HAP-1 (cell line): ENCODE data around the gene ILF2.
A peak's percentile ranks its signal among the peaks of the same experiment; 100 is the strongest.
"Not testable (repeated sequence)": the region's sequence is repeated elsewhere in the genome, so short reads cannot be mapped to it uniquely, and the experiment has no call there.

Experiments
- DNase-seq, 2 experiments: peaks; one replicate each; pipeline ENCODE4 v3.0.0-alpha.2; 2016 to 2020; ENCODE audit warnings: low spot score in 2 of 2
- H3K27me3 ChIP-seq: fragments of 250-450 bp; sonication (Bioruptor Pico); 2 replicates; pipeline ENCODE4 v1.5.1; 2020; ENCODE audit warnings: low read depth, mild to moderate bottlenecking, moderate library complexity
- H3K36me3 ChIP-seq: fragments of 250-450 bp; sonication (Bioruptor Pico); replicated peaks from 2 replicates; pipeline ENCODE4 v1.5.1; 2020; ENCODE audit warnings: mild to moderate bottlenecking
- H3K4me1 ChIP-seq: fragments of 250-450 bp; sonication (Bioruptor Pico); 2 replicates; pipeline ENCODE4 v1.5.1; 2020; ENCODE audit warnings: mild to moderate bottlenecking
- H3K4me3 ChIP-seq: fragments of 250-450 bp; sonication (Bioruptor Pico); 2 replicates; pipeline ENCODE4 v1.5.1; 2020; ENCODE audit warnings: mild to moderate bottlenecking, moderate library complexity
- H3K9me3 ChIP-seq: fragments of 250-450 bp; sonication (Bioruptor Pico); 2 replicates; pipeline ENCODE4 v1.5.1; 2020; ENCODE audit warnings: mild to moderate bottlenecking, moderate library complexity
- in situ Hi-C: fragments of 300-500 bp; cut with MboI; formaldehyde crosslinking; loops from 3 replicates; pipeline ENCODE4 v1.14.3; 2020; ENCODE audit warnings: low sequenced_read_pairs, inconsistent platforms, mixed read lengths

Gene ILF2

DNA sequence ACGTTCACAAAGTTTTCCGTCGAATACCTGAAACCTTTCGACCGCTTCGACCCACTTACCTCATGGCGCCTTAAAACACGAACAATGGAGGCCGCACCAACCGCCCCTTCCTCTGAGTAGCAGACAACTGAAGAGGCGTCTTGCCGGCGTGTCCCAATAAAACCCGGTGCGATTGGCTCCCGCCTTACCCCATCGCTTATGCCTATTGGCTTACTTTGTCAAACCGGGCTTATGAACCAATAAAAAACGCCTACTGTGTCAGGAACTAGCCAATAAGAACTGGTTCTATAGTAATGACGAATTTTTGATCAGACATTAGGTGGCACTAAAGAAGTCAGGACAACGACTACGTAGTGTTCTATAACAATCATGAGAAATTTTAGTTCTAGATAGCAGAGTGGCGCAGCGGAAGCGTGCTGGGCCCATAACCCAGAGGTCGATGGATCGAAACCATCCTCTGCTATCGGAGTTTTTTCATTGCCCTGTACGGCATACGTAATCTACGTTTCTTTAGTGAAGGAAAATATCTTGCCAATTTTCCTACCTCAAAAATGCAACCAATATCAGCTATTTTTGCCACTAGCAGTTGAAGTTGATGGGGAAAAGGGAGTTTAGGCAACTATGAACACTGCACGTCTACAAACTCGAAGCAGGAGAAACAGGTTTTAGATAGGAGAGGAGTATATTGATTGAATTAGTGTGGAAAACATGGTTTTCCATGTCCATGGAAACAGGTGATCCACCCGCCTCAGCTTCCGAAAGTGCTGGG, at the start of gene ILF2:
TSS of gene ILF2 (minus strand) at position 135 of the 769 bp plus-strand sequence. CDS start at position 64, 71 bp downstream.
- Histone ChIP-seq H3K9me3 (no peaks in the 10 kb centered on the region), H3K4me3 (peak within 1 kb of the TSS; percentile 72), H3K4me1 (no peaks in the 10 kb centered on the region), H3K36me3 (peaks cover 38% of the 10 kb centered on the region), H3K27me3 (no peaks in the 10 kb centered on the region)
- in situ Hi-C loops, result loop anchor here (10.0 to 25.0 kb wide), 2 partner anchors 74 to 591 kb away; partner anchors contain the start of gene HAX1
- DNase-seq, result peak; percentile 98 to 100

DNA sequence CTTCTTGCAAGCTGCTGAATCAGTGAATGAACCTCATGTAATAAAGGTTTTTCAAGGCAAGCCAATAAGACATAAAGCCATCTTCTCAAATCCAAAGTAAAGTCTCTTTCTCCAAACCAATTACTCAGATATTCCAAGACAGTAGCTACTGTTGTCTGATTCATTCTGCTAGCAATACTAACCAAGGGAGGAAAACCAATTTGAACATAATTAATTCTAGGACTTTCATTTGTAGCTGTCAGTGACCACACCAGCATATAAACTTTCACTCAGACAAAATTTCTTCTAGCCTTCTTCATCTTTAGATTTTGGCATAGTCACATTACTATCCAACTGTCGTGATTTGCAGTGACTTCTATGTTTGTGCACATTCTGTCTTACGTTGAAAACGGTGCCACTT, 46.5 kb upstream of the ILF2 start:
- no peaks in the 10 kb centered on the region; the same call in 1 of the 2 replicates for H3K4me1 ChIP-seq
- no peak for DNase-seq
- no peaks in the 10 kb centered on the region for H3K27me3 ChIP-seq
- in situ Hi-C loops, result no loop called here
- no peaks in the 10 kb centered on the region for H3K9me3 ChIP-seq
- H3K4me3 ChIP-seq, result no peak overlapping the region
- H3K36me3 ChIP-seq, result no peaks in the 10 kb centered on the region

DNA sequence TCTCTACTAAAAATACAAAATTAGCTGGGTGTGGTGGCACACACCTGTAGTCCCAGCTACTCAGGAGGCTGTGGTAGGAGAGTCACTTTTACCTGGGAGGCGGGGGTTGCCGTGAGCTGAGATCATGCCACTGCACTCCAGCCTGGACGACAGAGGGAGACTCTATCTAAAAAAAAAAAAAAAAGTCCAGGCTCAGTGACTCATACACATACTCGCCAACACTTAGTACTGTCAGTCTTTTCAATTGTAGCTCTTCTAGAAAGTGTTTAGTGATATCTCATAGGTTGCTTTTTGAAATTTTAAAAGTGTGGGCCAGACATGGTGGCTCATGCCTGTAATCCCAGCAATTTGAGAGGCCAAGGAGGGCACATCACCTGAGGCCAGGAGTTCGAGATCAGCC, 45.4 kb upstream of the ILF2 start:
- H3K9me3 ChIP-seq, H3K4me3 ChIP-seq, H3K27me3 ChIP-seq, in situ Hi-C loops, H3K36me3 ChIP-seq, DNase-seq, H3K4me1 ChIP-seq: not testable (repeated sequence)

DNA sequence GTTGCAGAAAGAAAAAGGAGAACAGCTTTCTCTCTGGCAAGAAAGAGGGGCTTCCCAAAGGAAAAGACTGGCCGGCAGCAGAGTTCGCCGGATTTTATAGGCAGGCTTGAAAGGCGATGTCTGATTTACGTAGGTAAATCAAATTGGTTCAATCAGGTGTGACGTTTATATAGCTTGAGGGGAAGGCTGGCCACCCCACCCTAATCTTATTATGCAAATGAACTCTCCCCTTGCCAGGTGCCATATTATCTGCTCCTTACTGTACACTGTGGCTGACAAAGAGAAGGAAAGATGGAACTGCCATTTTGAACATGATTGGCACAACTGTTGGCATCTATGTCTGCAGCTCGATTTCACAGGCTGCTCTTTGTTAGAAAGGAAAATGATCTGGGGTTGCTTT, 40.2 kb upstream of the ILF2 start:
- in situ Hi-C loops, result no loop called here
- DNase-seq, result peak; percentile 54 to 57
- Histone ChIP-seq H3K4me1 (peaks cover 14% of the 10 kb centered on the region), H3K27me3 (no peaks in the 10 kb centered on the region), H3K36me3 (no peaks in the 10 kb centered on the region), H3K4me3 (no peak overlapping the region), H3K9me3 (no peaks in the 10 kb centered on the region)

DNA sequence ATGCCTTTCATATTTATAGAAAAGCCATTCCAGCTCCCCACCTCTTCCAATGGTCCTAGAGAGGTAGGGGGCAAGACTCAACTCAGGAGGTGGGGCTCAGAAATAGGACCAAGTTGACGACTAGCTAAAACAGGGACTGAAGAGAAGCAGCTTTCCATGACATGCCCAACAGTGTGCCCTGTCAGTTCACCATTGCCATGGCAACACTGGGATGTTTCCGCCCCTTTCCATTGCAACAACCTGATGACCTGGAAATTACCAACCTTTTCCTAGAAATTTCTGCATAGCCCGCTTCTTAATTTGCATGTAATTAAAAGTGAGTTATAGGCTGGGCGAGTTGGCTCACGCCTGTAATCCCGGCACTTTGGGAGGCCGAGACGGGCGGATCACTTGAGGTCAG, 34.7 kb upstream of the ILF2 start:
- no peaks in the 10 kb centered on the region for H3K9me3 ChIP-seq
- H3K27me3 ChIP-seq, result no peaks in the 10 kb centered on the region
- peak in 1 of 2 experiments; percentile 26 for DNase-seq
- in situ Hi-C loops, result no loop called here
- peaks cover 3% of the 10 kb centered on the region; the same call in 1 of the 2 replicates for H3K4me1 ChIP-seq
- no peak overlapping the region for H3K4me3 ChIP-seq
- no peaks in the 10 kb centered on the region for H3K36me3 ChIP-seq

DNA sequence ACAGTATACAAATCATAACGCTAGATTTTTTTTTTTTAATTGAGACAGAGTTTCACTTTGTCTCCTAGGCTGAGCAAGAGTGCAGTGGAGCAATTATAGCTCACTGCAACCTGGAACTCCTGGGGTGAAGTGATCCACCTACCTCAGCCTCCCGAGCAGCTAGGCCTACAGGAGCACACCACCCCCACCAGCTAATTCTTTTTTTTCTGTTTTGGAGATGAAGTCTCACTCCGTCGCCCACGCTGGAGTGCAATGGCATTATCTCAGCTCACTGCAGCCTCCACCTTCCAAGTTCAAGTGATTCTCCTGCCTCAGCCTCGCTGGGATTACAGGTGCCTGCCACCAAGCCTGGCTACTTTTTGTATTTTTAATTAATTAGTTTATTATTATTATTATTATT, 29.0 kb upstream of the ILF2 start:
- Histone ChIP-seq H3K36me3 (no peaks in the 10 kb centered on the region), H3K27me3 (no peaks in the 10 kb centered on the region), H3K9me3 (no peaks in the 10 kb centered on the region), H3K4me1 (peaks cover 19% of the 10 kb centered on the region), H3K4me3 (no peak overlapping the region)
- no peak for DNase-seq
- in situ Hi-C loops, result no loop called here

DNA sequence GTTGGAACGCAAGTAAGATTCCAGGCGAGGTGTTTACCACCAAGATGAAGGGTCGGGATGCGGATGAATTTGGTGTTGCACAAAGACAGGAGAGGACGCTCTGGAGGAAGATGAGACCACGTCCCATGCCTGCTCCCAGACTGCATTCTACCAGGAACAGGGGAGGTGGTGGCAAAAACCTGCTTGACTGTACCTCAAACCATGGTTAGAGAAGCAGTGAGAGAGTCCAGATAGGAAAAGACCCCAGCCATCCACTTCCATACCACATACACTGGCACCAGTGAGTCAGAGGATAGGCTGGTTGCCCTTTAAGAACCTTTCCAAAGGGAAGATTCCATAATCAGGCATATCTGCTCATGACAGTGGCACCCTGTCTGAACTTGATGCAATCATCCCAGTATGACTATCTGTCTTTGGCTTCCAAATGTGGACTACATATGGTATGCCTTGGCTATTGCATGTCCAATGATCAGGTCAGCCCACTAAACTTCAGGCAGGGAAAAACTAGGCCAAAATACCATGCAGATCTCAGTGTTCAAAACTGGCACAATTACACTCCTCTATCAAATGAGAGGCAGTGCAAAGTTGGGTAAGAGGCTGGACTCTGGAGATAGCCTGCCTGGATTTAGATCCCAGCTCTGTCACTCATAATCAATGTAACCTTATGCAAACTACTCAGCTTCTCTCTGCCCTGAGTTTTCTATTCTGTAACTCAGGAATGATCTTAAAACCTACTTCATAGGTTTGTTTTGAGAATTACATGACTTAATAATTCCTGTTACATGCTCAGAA, 28.3 kb upstream of the ILF2 start:
- Histone ChIP-seq H3K4me1 (peaks cover 19% of the 10 kb centered on the region), H3K36me3 (no peaks in the 10 kb centered on the region), H3K9me3 (no peaks in the 10 kb centered on the region), H3K4me3 (no peak overlapping the region), H3K27me3 (no peaks in the 10 kb centered on the region)
- no peak for DNase-seq
- in situ Hi-C loops, result no loop called here

DNA sequence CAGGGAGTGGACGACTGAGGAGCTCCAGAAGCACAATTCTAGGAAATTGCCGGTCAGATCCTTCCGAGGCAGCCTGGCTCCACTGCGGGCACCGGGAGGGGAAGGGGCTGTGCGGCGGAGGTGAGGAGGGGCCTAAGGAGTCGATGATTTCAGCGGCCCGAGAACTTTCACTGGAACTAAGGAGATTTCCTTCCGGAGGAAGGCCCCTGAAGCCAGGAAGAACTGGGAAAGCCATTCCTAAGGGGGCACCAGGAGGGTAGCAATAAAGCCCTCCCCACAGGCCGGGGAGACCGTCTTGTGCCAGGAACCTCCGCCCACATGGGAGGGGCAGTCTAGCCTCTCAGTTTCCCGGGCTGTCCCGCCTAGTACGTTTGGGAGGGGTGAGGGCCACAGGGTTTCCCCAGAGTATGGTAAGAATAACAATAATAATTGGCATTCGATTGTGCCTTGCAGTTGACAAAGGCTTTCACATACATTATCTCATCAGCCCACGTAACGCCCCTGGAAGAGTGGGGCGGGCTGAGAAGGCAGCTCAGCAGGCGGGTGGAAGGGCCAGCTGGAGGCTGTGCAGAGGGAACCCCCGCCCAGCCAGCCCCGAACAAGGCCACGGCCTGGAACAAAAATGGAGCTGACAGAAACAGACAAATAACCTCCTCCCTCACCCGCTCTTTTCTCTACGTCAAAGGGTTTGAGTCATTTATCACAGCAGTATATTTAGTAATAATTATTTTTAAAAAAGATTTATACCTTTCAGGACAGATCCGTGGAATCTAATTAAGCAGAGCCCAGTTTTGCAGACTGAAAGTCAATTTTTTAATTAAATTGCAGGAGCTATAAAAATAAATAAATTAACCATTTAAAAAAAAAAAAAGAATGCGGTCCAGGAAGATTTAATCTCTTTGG, 27.5 kb upstream of the ILF2 start:
- in situ Hi-C loops, result no loop called here
- peak; percentile 54 to 75 for DNase-seq
- H3K4me1 ChIP-seq, result peaks cover 19% of the 10 kb centered on the region

DNA sequence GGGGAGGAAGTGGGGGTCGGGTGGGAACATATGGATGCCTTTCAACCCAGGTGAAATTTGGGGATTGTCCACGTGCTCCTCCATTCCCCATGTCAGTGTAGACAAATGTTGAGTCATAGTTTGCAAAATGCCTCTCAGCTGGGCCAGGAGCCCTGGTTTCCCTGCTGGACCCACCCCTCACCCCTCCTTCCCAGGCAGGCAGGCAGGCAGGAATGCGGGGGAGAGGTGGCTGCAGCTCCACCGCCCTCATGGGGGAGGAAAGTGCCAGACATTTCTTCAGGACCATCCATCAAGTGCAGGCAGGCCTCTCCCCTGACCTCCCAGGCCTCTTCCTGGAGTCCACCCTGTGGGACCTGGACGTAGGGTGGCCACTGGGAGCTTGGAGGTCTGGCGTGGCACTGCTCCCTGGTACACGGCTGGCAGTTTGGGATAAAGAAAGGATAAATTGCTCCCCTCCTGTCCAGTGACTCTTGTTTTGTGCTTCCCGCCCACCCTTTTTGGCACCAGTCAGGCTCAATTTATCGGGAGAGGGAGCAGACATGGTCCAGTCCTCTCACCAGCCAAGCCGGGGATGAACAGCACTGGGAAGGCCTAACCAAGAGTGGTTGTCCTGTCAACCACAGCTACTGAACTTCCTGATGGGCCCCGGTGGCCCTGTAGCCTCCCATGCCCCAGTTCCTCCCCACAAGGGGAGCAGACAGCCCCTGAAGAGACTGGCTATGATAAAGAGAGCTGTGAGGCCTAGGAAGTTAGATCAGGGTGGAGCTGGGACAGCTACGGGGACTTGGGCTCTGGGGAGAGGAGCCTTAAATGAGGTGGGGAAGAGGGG, 26.6 kb upstream of the ILF2 start:
- H3K4me1 ChIP-seq, result peaks cover 19% of the 10 kb centered on the region
- H3K9me3 ChIP-seq, result no peaks in the 10 kb centered on the region
- DNase-seq, result peak in 1 of 2 experiments; percentile 55
- no peaks in the 10 kb centered on the region for H3K27me3 ChIP-seq
- H3K36me3 ChIP-seq, result no peaks in the 10 kb centered on the region
- in situ Hi-C loops, result no loop called here
- no peak overlapping the region for H3K4me3 ChIP-seq

More for the DNA sequence above, 27.5 kb upstream of the ILF2 start:
- H3K4me3 ChIP-seq, result no peak overlapping the region
- no peaks in the 10 kb centered on the region for H3K36me3 ChIP-seq
- no peaks in the 10 kb centered on the region for H3K27me3 ChIP-seq
- H3K9me3 ChIP-seq, result no peaks in the 10 kb centered on the region

DNA sequence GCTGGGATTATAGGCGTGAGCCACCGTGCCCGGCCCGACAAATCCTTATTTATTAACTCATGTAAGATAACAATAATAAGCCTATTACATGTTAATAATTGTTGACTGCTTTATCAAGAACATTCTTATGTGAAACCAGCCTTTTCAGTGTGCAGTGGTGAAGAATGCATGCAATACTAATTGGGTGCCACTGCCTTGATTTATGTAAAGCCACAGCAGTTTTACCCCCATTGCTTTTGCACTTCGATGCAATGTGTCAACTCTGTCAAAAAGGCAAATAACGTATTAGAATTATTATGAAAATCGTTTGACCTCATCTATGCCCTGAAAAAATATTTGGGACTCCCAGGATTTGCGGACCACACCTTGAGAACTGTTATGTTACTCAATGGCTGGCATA, 25.9 kb upstream of the ILF2 start:
- peaks cover 19% of the 10 kb centered on the region for H3K4me1 ChIP-seq
- no peak overlapping the region for H3K4me3 ChIP-seq
- H3K9me3 ChIP-seq, result no peaks in the 10 kb centered on the region
- H3K27me3 ChIP-seq, result no peaks in the 10 kb centered on the region
- in situ Hi-C loops, result no loop called here
- H3K36me3 ChIP-seq, result no peaks in the 10 kb centered on the region
- DNase-seq, result no peak

DNA sequence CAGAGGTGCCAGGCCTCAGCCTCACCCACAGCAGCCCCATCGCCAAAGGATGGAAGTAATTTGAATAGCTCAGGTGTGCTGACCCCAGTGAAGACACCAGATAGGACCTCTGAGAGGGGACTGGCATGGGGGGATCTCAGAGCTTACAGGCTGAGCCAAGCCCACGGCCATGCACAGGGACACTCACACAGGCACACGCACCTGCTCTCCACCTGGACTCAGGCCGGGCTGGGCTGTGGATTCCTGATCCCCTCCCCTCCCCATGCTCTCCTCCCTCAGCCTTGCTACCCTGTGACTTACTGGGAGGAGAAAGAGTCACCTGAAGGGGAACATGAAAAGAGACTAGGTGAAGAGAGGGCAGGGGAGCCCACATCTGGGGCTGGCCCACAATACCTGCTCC, 22.7 kb upstream of the ILF2 start:
- no peak overlapping the region for H3K4me3 ChIP-seq
- no peak for DNase-seq
- no peaks in the 10 kb centered on the region for H3K36me3 ChIP-seq
- in situ Hi-C loops, result no loop called here
- H3K4me1 ChIP-seq, result peaks cover 17% of the 10 kb centered on the region
- H3K27me3 ChIP-seq, result no peaks in the 10 kb centered on the region
- no peaks in the 10 kb centered on the region for H3K9me3 ChIP-seq

DNA sequence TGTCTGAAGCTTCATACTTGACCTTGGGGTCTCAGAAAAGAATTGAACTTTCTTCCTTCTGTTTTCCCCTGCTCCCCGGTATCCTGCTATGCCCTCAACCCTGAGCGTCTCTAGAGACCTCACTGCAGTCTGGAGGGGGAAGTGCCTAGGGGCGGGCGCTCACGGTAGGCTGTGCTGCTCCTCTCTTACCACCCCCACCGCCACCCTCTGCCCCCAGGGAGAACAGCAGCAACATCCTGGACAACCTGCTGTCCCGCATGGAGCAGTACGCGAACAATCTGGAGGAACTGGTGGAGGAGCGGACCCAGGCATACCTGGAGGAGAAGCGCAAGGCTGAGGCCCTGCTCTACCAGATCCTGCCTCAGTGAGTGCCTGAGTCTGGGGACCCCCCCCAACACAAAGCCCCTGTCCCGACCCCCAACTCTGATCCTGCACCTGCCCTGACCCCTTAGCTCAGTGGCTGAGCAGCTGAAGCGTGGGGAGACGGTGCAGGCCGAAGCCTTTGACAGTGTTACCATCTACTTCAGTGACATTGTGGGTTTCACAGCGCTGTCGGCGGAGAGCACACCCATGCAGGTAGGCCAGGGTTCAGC, 18.0 kb upstream of the ILF2 start:
- DNase-seq, result no peak
- Histone ChIP-seq H3K9me3 (no peaks in the 10 kb centered on the region), H3K27me3 (no peaks in the 10 kb centered on the region), H3K4me3 (no peak overlapping the region), H3K36me3 (no peaks in the 10 kb centered on the region), H3K4me1 (no peaks in the 10 kb centered on the region)
- in situ Hi-C loops, result no loop called here
